HepG2 (cell line): ENCODE data around the gene GON4L.

ENCODE experiments used
- BHLHE40 ChIP-seq: IDR thresholded peaks from 2 replicates; pipeline ENCODE4 v1.6.1; 2011; ENCODE audit warnings: low read length, improper control_type of control experiment
- TF ChIP-seq, protein P1 (sequence below): sonication (generic); formaldehyde crosslinking; IDR thresholded peaks from 2 replicates; pipeline ENCODE4 v1.5.0; 2020; ENCODE audit warnings: mild to moderate bottlenecking, missing genetic modification reagents, moderate library complexity

DNA sequence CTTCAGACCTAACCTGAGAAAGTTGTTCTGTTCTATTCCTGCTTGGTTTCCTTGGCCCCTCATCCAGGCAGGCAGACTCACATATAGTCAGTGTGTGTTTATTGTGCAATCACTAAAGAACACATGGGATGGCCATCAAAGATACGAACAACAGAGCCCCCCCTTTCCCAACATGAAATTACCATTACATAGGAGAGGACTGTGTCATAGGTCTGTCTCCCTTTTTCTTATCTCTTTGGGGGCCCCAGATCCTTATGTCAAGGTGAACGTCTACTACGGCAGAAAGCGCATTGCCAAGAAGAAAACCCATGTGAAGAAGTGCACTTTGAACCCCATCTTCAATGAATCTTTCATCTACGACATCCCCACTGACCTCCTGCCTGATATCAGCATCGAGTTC lies 23.9 kb upstream of the GON4L start:
- TF ChIP-seq, protein P1, sequence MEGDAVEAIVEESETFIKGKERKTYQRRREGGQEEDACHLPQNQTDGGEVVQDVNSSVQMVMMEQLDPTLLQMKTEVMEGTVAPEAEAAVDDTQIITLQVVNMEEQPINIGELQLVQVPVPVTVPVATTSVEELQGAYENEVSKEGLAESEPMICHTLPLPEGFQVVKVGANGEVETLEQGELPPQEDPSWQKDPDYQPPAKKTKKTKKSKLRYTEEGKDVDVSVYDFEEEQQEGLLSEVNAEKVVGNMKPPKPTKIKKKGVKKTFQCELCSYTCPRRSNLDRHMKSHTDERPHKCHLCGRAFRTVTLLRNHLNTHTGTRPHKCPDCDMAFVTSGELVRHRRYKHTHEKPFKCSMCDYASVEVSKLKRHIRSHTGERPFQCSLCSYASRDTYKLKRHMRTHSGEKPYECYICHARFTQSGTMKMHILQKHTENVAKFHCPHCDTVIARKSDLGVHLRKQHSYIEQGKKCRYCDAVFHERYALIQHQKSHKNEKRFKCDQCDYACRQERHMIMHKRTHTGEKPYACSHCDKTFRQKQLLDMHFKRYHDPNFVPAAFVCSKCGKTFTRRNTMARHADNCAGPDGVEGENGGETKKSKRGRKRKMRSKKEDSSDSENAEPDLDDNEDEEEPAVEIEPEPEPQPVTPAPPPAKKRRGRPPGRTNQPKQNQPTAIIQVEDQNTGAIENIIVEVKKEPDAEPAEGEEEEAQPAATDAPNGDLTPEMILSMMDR (CRISPR knock-in tag): no peak
- TF ChIP-seq BHLHE40: no peak
